Measurements from ENCODE around the gene CARD8.

DNA sequence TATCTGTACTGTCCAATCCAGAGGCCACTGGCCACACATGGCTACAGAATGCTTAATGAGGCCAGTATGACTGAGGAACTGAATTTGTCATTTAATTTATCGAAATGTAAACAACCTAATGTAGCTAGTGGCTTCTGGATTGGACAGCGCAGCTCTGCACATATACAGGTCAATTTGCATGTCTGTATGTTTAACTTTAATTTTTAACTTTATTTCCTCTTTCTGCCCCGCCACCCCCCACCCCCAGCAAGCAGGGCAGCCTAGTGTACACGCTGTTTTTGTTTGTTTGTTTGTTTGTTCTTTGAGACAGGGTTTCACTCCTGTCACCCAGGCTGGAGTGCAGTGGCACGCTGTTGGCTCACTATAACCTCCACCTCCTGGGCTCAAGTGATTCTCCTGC is 69.7 kb downstream of the CARD8 start:
- no peak for TF ChIP-seq NBN (IDR thresholded peaks at IDR 0.05)
- TF ChIP-seq CHD4 (IDR thresholded peaks at IDR 0.05), result no peak
- no peak for TF ChIP-seq EZH2 (IDR thresholded peaks at IDR 0.05; ENCODE audit: borderline replicate concordance, control insufficient read depth, low read depth, low read length)
- TF ChIP-seq, protein P1, sequence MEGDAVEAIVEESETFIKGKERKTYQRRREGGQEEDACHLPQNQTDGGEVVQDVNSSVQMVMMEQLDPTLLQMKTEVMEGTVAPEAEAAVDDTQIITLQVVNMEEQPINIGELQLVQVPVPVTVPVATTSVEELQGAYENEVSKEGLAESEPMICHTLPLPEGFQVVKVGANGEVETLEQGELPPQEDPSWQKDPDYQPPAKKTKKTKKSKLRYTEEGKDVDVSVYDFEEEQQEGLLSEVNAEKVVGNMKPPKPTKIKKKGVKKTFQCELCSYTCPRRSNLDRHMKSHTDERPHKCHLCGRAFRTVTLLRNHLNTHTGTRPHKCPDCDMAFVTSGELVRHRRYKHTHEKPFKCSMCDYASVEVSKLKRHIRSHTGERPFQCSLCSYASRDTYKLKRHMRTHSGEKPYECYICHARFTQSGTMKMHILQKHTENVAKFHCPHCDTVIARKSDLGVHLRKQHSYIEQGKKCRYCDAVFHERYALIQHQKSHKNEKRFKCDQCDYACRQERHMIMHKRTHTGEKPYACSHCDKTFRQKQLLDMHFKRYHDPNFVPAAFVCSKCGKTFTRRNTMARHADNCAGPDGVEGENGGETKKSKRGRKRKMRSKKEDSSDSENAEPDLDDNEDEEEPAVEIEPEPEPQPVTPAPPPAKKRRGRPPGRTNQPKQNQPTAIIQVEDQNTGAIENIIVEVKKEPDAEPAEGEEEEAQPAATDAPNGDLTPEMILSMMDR (IDR thresholded peaks at IDR 0.05 in 2 of 3, conservative IDR thresholded peaks at IDR 0.05 in 1 of 3; ENCODE audit: control insufficient read depth in 2 of 3, extremely low read depth in 1 of 3, insufficient read depth in 1 of 3, low read depth in 3 of 3, low read length in 3 of 3), result no peak

Measured in GM12878 (cell line).